Uterus (tissue), 4 donors: ENCODE results near the gene ST6GALNAC3. TPM values are rescaled to one million over a fixed set of nuclear protein-coding genes. Genes with fewer than 3 reads are reported as not detected.

Source experiments
- DNase-seq, 2 donors: peaks; one replicate each; pipeline ENCODE4 v3.0.0-alpha.2; 2019 to 2020
- H3K27ac ChIP-seq, 2 donors: fragments of 200-600 bp; sonication (generic); 1 replicate in 1 of 2; 2 replicates in 1 of 2; pipeline ENCODE4 v1.5.1; 2016 to 2018
- H3K27me3 ChIP-seq, 2 donors: fragments of 200-600 bp; sonication (generic); one replicate each; pipeline ENCODE4 v1.5.1; 2018 to 2019; ENCODE audit warnings: control low read depth in 1 of 2
- H3K36me3 ChIP-seq, 2 donors: fragments of 200-600 bp; sonication (generic); one replicate each; pipeline ENCODE4 v1.5.1; 2019; ENCODE audit warnings: control low read depth in 1 of 2
- H3K4me1 ChIP-seq, 2 donors: fragments of 200-600 bp; sonication (generic); one replicate each; pipeline ENCODE4 v1.5.1; 2018 to 2019; ENCODE audit warnings: control low read depth in 1 of 2
- H3K4me3 ChIP-seq, 2 donors: fragments of 200-600 bp; sonication (generic); 1 replicate in 1 of 2; 2 replicates in 1 of 2; pipeline ENCODE4 v1.5.1; 2018 to 2019; ENCODE audit warnings: mild to moderate bottlenecking in 1 of 2
- H3K9me3 ChIP-seq, 2 donors: fragments of 200-600 bp; sonication (generic); one replicate each; pipeline ENCODE4 v1.5.1; 2019; ENCODE audit warnings: control low read depth in 1 of 2
- POLR2A ChIP-seq, 2 donors: fragments of 450-650 bp; IDR thresholded peaks; one replicate each; pipeline ENCODE4 v1.6.1; 2016; ENCODE audit warnings: antibody characterized with exemption in 2 of 2, mild to moderate bottlenecking in 1 of 2, moderate library complexity in 1 of 2
- intact Hi-C: fragments of 100-400 bp; cut with DNase I; formaldehyde crosslinking; loops from one replicate; pipeline ENCODE4 v1.15.1; 2023; ENCODE audit warnings: low total_unique reads
- total RNA-seq, 4 donors: library from RNA; depleted of rRNA in 3 of 4; stranded (reverse); fragments of >200 nt in 3 of 4; gene quantifications; one replicate each; pipeline versions ENCODE4 v1.1.0 to v1.2.4, GENCODE V29; 2014 to 2023
- TF ChIP-seq, protein P1 (sequence below), 4 experiments: fragments of 200-600 bp in 2 of 4; fragments of 450-650 bp in 2 of 4; sonication (generic) in 2 of 4; IDR thresholded peaks; one replicate each; pipeline ENCODE4 v1.5.1; 2016 to 2019; ENCODE audit warnings: antibody characterized with exemption in 4 of 4, mild to moderate bottlenecking in 2 of 4, moderate library complexity in 1 of 4
- donor health status: DM: yes; HTN: yes; CAD: no.

Gene ST6GALNAC3
- total RNA-seq, 4 donors from 2014 or later: 6.7 to 43.4 (median 21.1) TPM

DNA sequence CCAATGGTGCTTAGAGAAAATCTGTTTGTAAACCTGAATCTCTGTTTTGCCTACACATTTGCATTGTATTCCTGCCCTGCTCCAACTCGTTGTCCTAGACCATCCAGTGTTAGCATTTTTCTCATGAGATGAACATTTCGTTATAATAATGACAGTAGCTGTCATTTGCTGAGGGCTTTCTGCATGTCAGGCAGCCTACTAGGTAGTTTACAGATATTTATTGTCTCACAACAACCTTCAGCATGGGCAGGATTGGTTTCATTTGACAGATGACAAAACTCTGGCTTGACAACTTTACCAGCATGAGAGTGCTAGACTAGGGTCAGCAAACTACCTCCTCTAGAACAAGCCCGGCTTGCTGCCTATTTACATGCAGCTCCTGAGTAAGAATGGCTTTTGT is 10.1 kb downstream of the ST6GALNAC3 start:
- DNase-seq: no peak
- Histone ChIP-seq H3K4me3 (no peak overlapping the region), H3K36me3 (no peaks in the 10 kb centered on the region), H3K27me3 (no peaks in the 10 kb centered on the region), H3K27ac (no peak overlapping the region), H3K4me1 (peaks cover 0 to 4% of the 10 kb centered on the region in 2 donors), H3K9me3 (no peaks in the 10 kb centered on the region)
- TF ChIP-seq, protein P1, sequence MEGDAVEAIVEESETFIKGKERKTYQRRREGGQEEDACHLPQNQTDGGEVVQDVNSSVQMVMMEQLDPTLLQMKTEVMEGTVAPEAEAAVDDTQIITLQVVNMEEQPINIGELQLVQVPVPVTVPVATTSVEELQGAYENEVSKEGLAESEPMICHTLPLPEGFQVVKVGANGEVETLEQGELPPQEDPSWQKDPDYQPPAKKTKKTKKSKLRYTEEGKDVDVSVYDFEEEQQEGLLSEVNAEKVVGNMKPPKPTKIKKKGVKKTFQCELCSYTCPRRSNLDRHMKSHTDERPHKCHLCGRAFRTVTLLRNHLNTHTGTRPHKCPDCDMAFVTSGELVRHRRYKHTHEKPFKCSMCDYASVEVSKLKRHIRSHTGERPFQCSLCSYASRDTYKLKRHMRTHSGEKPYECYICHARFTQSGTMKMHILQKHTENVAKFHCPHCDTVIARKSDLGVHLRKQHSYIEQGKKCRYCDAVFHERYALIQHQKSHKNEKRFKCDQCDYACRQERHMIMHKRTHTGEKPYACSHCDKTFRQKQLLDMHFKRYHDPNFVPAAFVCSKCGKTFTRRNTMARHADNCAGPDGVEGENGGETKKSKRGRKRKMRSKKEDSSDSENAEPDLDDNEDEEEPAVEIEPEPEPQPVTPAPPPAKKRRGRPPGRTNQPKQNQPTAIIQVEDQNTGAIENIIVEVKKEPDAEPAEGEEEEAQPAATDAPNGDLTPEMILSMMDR (IDR thresholded peaks at IDR 0.05): no peak
- TF ChIP-seq POLR2A (IDR thresholded peaks at IDR 0.05): no peak
- intact Hi-C loops: no loop called here

- Histone ChIP-seq H3K9me3 (no peaks in the 10 kb centered on the region), H3K4me3 (no peak overlapping the region), H3K27me3 (no peaks in the 10 kb centered on the region), H3K4me1 (peaks cover 0 to 4% of the 10 kb centered on the region in 2 donors), H3K36me3 (no peaks in the 10 kb centered on the region), H3K27ac (peak overlapping the region in 1 of 2 donors; percentile 33)
- intact Hi-C loops: no loop called here
- TF ChIP-seq, protein P1 (IDR thresholded peaks at IDR 0.05): no peak
- no peak for TF ChIP-seq POLR2A (IDR thresholded peaks at IDR 0.05)
- DNase-seq: no peak
Measured at GRCh38 chr1:76086109-76086508, 11.6 kb downstream of the ST6GALNAC3 start.

GRCh38 chr1:76086597-76086996 is 12.1 kb downstream of the ST6GALNAC3 start:
- H3K9me3 ChIP-seq: no peaks in the 10 kb centered on the region
- intact Hi-C loops: no loop called here
- H3K4me1 ChIP-seq: peaks cover 0 to 4% of the 10 kb centered on the region in 2 donors
- DNase-seq: no peak
- no peaks in the 10 kb centered on the region for H3K36me3 ChIP-seq
- no peaks in the 10 kb centered on the region for H3K27me3 ChIP-seq
- peak overlapping the region; percentile 33 to 38 for H3K27ac ChIP-seq
- H3K4me3 ChIP-seq: no peak overlapping the region
- no peak for TF ChIP-seq POLR2A (IDR thresholded peaks at IDR 0.05)
- TF ChIP-seq, protein P1 (IDR thresholded peaks at IDR 0.05): no peak

DNA sequence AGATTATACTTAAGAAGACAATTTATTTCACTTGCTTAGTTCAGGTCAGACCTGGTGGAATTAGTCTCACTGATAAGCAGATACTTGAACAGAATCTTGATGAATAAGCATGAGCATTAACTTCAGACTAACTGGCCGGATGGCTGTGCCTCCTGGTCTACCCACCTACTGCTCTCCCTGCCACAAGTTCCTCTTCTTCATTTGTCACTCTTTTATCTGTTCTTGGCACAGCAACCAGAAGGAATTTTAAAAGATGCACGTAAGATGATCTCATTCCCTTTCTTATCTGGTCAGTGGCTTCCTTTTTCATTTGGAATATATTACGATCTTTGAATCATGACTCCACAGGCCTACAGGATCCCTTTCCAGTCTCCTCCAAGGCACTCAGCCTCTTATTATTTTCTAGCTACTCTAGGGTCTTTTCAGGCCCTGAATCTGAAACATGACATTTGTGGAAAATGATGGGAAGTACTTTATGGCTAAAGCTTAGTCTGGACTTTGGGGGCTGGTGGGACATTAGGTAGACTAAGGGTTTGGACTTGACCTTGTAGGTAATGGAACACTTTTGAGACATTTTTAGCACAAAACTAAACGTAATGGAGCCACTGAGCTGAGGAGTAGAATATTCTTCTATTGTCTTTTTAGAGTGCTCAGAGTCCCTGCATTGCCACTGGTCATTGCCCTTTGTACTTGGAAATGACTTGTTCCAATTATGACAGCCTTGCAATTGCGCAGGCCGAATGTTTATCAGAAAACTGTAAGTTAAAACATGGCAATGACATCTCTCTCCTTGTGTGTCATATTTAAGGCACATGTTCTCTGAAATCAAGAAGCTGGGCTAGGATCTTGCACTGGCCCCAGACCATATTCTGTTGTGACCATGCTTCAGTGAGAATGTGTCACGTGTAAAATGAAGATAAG is 16.0 kb downstream of the ST6GALNAC3 start:
- Histone ChIP-seq H3K27ac (no peak overlapping the region), H3K36me3 (no peaks in the 10 kb centered on the region), H3K27me3 (no peaks in the 10 kb centered on the region), H3K4me3 (no peak overlapping the region), H3K4me1 (peaks cover 0 to 4% of the 10 kb centered on the region in 2 donors), H3K9me3 (no peaks in the 10 kb centered on the region)
- intact Hi-C loops: no loop called here
- no peak for TF ChIP-seq POLR2A (IDR thresholded peaks at IDR 0.05)
- DNase-seq: no peak

- intact Hi-C loops: no loop called here
- Histone ChIP-seq H3K27me3 (no peaks in the 10 kb centered on the region), H3K4me3 (no peak overlapping the region), H3K27ac (peak overlapping the region; percentile 46 to 61), H3K9me3 (no peaks in the 10 kb centered on the region), H3K4me1 (no peaks in the 10 kb centered on the region), H3K36me3 (no peaks in the 10 kb centered on the region)
- TF ChIP-seq, protein P1 (IDR thresholded peaks at IDR 0.05): no peak
- TF ChIP-seq POLR2A (IDR thresholded peaks at IDR 0.05): no peak
- no peak for DNase-seq
Measured at GRCh38 chr1:76092812-76093211, 18.3 kb downstream of the ST6GALNAC3 start.
